Measurements from ENCODE around the gene SPINT1. TPM values are rescaled to one million over a fixed set of nuclear protein-coding genes. Genes with fewer than 3 reads are reported as not detected.

SPINT1 gene
- total and polyA plus RNA-seq, 2 experiments from 2014 or later, result 5.3 to 9.5 TPM

DNA sequence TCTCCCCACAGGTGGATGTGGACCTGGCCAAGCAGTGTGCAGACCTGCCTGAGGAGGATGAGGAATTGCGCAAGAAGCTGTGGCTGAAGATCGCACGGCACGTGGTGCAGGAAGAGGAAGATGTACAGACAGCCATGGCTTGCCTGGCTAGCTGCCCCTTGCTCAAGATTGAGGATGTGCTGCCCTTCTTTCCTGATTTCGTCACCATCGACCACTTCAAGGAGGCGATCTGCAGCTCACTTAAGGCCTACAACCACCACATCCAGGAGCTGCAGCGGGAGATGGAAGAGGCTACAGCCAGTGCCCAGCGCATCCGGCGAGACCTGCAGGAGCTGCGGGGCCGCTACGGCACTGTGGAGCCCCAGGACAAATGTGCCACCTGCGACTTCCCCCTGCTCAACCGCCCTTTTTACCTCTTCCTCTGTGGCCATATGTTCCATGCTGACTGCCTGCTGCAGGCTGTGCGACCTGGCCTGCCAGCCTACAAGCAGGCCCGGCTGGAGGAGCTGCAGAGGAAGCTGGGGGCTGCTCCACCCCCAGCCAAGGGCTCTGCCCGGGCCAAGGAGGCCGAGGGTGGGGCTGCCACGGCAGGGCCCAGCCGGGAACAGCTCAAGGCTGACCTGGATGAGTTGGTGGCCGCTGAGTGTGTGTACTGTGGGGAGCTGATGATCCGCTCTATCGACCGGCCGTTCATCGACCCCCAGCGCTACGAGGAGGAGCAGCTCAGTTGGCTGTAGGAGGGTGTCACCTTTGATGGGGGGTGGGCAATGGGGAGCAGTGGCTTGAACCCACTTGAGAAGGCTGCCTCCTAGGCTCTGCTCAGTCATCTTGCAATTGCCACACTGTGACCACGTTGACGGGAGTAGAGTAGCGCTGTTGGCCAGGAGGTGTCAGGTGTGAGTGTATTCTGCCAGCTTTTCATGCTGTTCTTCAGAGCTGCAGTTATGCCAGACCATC is 59.0 kb downstream of the SPINT1 start:
- Histone ChIP-seq H3K27me3 (no peaks in the 10 kb centered on the region), H3K4me3 (no peak overlapping the region), H3K4me1 (ENCODE audit: low read depth) (peaks cover 5% of the 10 kb centered on the region), H3K27ac (no peak overlapping the region), H3K36me3 (peaks cover 21% of the 10 kb centered on the region), H3K9me3 (ENCODE audit: low read depth) (no peaks in the 10 kb centered on the region)
- TF ChIP-seq, protein P1, sequence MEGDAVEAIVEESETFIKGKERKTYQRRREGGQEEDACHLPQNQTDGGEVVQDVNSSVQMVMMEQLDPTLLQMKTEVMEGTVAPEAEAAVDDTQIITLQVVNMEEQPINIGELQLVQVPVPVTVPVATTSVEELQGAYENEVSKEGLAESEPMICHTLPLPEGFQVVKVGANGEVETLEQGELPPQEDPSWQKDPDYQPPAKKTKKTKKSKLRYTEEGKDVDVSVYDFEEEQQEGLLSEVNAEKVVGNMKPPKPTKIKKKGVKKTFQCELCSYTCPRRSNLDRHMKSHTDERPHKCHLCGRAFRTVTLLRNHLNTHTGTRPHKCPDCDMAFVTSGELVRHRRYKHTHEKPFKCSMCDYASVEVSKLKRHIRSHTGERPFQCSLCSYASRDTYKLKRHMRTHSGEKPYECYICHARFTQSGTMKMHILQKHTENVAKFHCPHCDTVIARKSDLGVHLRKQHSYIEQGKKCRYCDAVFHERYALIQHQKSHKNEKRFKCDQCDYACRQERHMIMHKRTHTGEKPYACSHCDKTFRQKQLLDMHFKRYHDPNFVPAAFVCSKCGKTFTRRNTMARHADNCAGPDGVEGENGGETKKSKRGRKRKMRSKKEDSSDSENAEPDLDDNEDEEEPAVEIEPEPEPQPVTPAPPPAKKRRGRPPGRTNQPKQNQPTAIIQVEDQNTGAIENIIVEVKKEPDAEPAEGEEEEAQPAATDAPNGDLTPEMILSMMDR (IDR thresholded peaks at IDR 0.05; ENCODE audit: low read depth, low read length), result no peak
- DNase-seq (ENCODE audit: low read depth in 1 of 2, low spot score in 1 of 2), result peak in 1 of 2 donors; percentile 59

DNA sequence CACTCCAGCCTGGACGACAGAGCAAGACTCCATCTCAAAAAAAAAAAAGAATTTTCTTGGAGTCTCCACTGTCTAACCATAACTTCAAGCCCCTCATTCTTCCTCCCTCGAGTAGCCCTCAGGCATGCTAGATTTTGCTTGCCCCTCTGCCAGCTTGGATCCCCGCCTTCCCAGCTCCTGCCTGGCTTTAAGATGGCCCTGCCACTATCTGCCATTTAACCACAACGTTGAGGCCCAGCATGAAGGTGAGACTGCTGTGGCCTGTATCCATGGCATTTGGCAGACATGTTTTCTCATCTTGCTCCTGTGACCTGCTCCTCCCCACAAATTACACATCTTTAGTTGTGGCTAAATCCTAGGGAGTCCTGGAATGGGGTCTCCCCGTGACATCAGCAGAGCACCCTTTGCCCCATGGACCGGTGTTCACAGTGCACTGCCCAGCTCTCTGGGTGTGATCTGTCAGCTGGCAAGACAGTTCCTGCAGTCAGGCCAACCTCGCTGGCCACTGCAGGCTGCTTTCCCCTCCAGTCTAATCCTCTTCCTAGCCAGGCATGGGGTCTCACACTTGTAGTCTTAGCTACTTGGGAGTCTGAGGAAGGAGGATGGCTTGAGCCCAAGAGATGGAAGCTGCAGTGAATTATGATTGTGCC is 60.8 kb downstream of the SPINT1 start:
- H3K27me3 ChIP-seq, result no peaks in the 10 kb centered on the region
- TF ChIP-seq, protein P1 (IDR thresholded peaks at IDR 0.05; ENCODE audit: low read depth, low read length), result no peak
- peaks cover 5% of the 10 kb centered on the region for H3K4me1 ChIP-seq (ENCODE audit: low read depth)
- DNase-seq (ENCODE audit: low read depth in 1 of 2, low spot score in 1 of 2), result no peak
- peaks cover 21% of the 10 kb centered on the region for H3K36me3 ChIP-seq
- H3K4me3 ChIP-seq, result no peak overlapping the region
- no peaks in the 10 kb centered on the region for H3K9me3 ChIP-seq (ENCODE audit: low read depth)
- no peak overlapping the region for H3K27ac ChIP-seq

DNA sequence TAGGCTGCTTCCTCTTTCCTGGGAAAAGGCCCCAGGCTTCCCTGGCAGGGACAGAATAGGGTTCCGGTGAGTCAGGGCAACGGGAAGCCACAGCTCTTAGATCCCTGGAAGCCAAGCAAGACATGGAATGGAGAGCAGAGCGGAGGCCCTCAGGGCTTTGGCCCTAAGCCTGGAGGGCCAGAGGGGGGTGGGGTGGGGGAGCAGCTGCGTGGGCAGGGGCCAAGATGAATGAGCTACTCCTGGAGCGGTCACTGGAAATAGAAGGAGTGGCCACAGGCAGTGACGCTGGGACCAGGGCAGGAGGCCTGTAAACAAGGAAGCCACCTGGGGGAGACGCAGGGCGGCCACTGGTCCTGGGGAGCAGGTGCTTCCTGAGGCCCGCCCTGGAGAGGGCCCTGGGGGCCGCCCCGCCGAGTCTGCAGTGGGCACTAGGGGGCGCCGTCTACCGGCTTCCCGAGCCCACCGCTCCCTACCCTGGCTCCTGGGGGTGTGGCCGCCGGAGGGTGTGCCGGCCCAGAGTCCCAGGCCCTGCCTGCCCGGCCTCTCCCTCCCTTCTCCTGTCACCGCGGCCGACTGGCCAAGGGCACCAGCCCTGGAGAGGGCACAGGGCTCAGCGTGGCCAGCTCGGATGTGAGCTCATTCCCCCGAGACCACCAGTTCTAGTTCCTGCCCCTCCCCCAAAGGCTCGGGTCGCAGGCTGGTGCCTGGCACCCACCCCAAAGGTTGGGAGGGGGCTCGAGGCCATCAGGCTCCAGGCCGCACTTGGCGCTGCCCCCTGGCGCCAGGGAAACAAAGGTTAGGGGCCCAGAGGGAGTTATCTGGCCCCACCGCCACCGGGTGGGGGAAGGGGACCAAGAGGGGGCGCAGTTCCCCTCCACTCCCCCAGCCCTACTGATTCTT is 62.5 kb downstream of the SPINT1 start:
- no peaks in the 10 kb centered on the region for H3K9me3 ChIP-seq (ENCODE audit: low read depth)
- peaks cover 8% of the 10 kb centered on the region for H3K36me3 ChIP-seq
- peak overlapping the region; percentile 15 for H3K4me3 ChIP-seq
- H3K27ac ChIP-seq, result no peak overlapping the region
- DNase-seq (ENCODE audit: low read depth in 1 of 2, low spot score in 1 of 2), result peak; percentile 88 to 96
- TF ChIP-seq, protein P1 (IDR thresholded peaks at IDR 0.05; ENCODE audit: low read depth, low read length), result peak; percentile 76
- no peaks in the 10 kb centered on the region for H3K27me3 ChIP-seq
- H3K4me1 ChIP-seq (ENCODE audit: low read depth), result peaks cover 5% of the 10 kb centered on the region

DNA sequence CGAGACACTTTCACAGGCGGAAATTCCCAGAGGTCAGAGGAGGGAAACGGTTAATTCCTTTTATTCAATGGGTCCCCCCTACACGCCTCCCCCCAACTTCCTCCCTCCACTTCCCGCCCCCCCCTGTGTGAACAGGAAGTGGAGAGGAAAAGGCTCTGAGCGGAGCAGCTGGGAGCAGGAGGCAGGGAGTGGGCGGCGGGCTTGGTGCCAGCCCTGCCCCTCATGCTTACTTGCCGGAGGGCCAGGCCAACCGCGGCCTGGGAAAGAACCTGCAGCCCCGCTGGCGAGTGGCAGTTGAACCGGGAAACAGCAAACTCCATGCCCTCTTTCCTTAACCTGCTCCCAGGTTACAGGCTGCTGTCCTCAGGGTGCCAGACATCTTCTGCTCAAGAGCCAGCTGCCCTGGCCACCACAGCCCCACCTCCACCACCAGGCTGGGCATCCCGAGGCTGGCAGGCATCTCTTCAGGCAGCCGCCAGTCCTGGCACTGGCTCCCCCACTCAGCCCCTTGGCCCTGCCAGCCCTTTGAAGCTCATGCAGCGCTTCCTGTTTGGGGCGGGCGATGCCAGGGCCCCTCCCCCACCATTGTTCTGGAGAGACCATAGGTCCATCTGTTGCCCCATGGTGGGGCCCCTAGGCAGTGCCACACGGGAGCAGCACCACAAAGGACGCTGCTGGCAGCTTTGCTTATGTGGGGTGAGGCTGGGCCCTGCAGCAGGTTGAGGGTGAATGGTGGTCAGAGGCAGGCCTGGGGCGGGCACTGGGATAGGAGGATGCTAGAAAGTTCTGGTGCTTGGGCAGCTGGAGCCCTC is 63.3 kb downstream of the SPINT1 start:
- peak in 1 of 2 donors; percentile 51 for DNase-seq (ENCODE audit: low read depth in 1 of 2, low spot score in 1 of 2)
- Histone ChIP-seq H3K4me3 (peak overlapping the region; percentile 15), H3K27ac (no peak overlapping the region), H3K4me1 (ENCODE audit: low read depth) (peaks cover 5% of the 10 kb centered on the region), H3K9me3 (ENCODE audit: low read depth) (no peaks in the 10 kb centered on the region), H3K36me3 (peaks cover 8% of the 10 kb centered on the region), H3K27me3 (no peaks in the 10 kb centered on the region)
- TF ChIP-seq, protein P1 (IDR thresholded peaks at IDR 0.05; ENCODE audit: low read depth, low read length), result no peak

Other genes starting within 250 kb of the SPINT1 start
- gene KNL1, start 249.8 kb upstream of the SPINT1 start, total RNA-seq, result 1.7 and 15.2 TPM in 2 replicates
- gene KNL1, start 249.8 kb upstream of the SPINT1 start, polyA plus RNA-seq, result 1.4 and 12.1 TPM in 2 replicates
- gene RAD51, start 148.9 kb upstream of the SPINT1 start, total RNA-seq, result 6.0 and 6.2 TPM in 2 replicates
- 10.6 and 17.5 TPM in 2 replicates for gene RAD51, start 148.9 kb upstream of the SPINT1 start, polyA plus RNA-seq
- gene RMDN3, start 88.8 kb upstream of the SPINT1 start, total RNA-seq, result 16.8 and 21.1 TPM in 2 replicates
- 24.5 and 28.6 TPM in 2 replicates for gene RMDN3, start 88.8 kb upstream of the SPINT1 start, polyA plus RNA-seq
- 66.7 and 129 TPM in 2 replicates for gene GCHFR, start 80.0 kb upstream of the SPINT1 start, total RNA-seq
- gene GCHFR, start 80.0 kb upstream of the SPINT1 start, polyA plus RNA-seq, result 86.2 and 126 TPM in 2 replicates
- gene C15orf62, start 74.1 kb upstream of the SPINT1 start, total RNA-seq, result 1.2 and 1.6 TPM in 2 replicates
- gene C15orf62, start 74.1 kb upstream of the SPINT1 start, polyA plus RNA-seq, result 1.5 and 2.8 TPM in 2 replicates
- 21.0 and 41.3 TPM in 2 replicates for gene ZFYVE19, start 37.0 kb upstream of the SPINT1 start, total RNA-seq
- 23.4 and 33.8 TPM in 2 replicates for gene ZFYVE19, start 37.0 kb upstream of the SPINT1 start, polyA plus RNA-seq
- gene DNAJC17, start 36.6 kb upstream of the SPINT1 start, total RNA-seq, result 45.1 and 58.2 TPM in 2 replicates
- gene DNAJC17, start 36.6 kb upstream of the SPINT1 start, polyA plus RNA-seq, result 57.2 and 71.3 TPM in 2 replicates
- gene PPP1R14D, start 15.3 kb upstream of the SPINT1 start, total RNA-seq, result not detected in 2 replicates
- not detected in 2 replicates for gene PPP1R14D, start 15.3 kb upstream of the SPINT1 start, polyA plus RNA-seq
- gene RHOV, start 30.2 kb downstream of the SPINT1 start, total RNA-seq, result 0.35 and 1.2 TPM in 2 replicates
- gene RHOV, start 30.2 kb downstream of the SPINT1 start, polyA plus RNA-seq, result 0.84 and 1.5 TPM in 2 replicates
- 34.1 and 35.8 TPM in 2 replicates for gene VPS18, start 50.4 kb downstream of the SPINT1 start, total RNA-seq
- gene VPS18, start 50.4 kb downstream of the SPINT1 start, polyA plus RNA-seq, result 20.5 and 28.7 TPM in 2 replicates
- gene DLL4, start 85.3 kb downstream of the SPINT1 start, total RNA-seq, result 0.11 and 0.71 TPM in 2 replicates
- gene DLL4, start 85.3 kb downstream of the SPINT1 start, polyA plus RNA-seq, result 0.42 TPM in 1 of 2 replicates, not detected in the other
- 6.0 and 8.0 TPM in 2 replicates for gene CHAC1, start 109.4 kb downstream of the SPINT1 start, total RNA-seq
- 3.1 and 5.0 TPM in 2 replicates for gene CHAC1, start 109.4 kb downstream of the SPINT1 start, polyA plus RNA-seq

Data from cardiac muscle cell (in vitro differentiated cells and primary cell).